HG02798 (cell line): ENCODE measurements around the gene CDC14A.

ENCODE experiments used
- ATAC-seq: cut with Tn5 transposase; IDR thresholded peaks from one replicate; pipeline ENCODE4 v1.9.1; 2021; ENCODE audit warnings: mild to moderate bottlenecking; ENCODE audit not compliant: unreplicated experiment, poor library complexity

CDC14A gene

GRCh38 chr1:100441146-100441545, 88.8 kb downstream of the CDC14A start:
- ATAC-seq: no peak

- no peak for ATAC-seq
These were observed 89.3 kb downstream of the CDC14A start for GRCh38 chr1:100441651-100442050.

- peak; percentile 71 for ATAC-seq
These were observed 91.7 kb downstream of the CDC14A start for GRCh38 chr1:100443811-100444571.

GRCh38 chr1:100445565-100445964, 93.3 kb downstream of the CDC14A start:
- ATAC-seq: no peak

- no peak for ATAC-seq
These were observed 96.1 kb downstream of the CDC14A start for GRCh38 chr1:100448366-100448765.

- peak; percentile 62 for ATAC-seq
These were observed 97.2 kb downstream of the CDC14A start for GRCh38 chr1:100449477-100449876.

- peak; percentile 79 for ATAC-seq
These were observed 100.3 kb downstream of the CDC14A start for GRCh38 chr1:100452641-100453040.

- ATAC-seq: no peak
These were observed 103.3 kb downstream of the CDC14A start for GRCh38 chr1:100455478-100456072.

GRCh38 chr1:100456880-100457279, 104.6 kb downstream of the CDC14A start:
- no peak for ATAC-seq

- no peak for ATAC-seq
These were observed 105.4 kb downstream of the CDC14A start for GRCh38 chr1:100457683-100458082.

GRCh38 chr1:100458661-100459357, 106.5 kb downstream of the CDC14A start:
- ATAC-seq: no peak

- peak; percentile 87 for ATAC-seq
These were observed 107.2 kb downstream of the CDC14A start for GRCh38 chr1:100459358-100460114.

- no peak for ATAC-seq
These were observed 108.9 kb downstream of the CDC14A start for GRCh38 chr1:100461222-100461621.

GRCh38 chr1:100462326-100463025, 110.2 kb downstream of the CDC14A start:
- ATAC-seq: no peak

GRCh38 chr1:100463791-100464424, 111.6 kb downstream of the CDC14A start:
- ATAC-seq: peak; percentile 91

- ATAC-seq: no peak
These were observed 117.3 kb downstream of the CDC14A start for GRCh38 chr1:100469578-100469977.

- ATAC-seq: no peak
These were observed 122.5 kb downstream of the CDC14A start for GRCh38 chr1:100474834-100475233.

GRCh38 chr1:100476735-100477290, 124.5 kb downstream of the CDC14A start:
- no peak for ATAC-seq

GRCh38 chr1:100478816-100479215, 126.5 kb downstream of the CDC14A start:
- ATAC-seq: no peak
